Measurements from ENCODE around the gene HRH4.

Gene HRH4

DNA sequence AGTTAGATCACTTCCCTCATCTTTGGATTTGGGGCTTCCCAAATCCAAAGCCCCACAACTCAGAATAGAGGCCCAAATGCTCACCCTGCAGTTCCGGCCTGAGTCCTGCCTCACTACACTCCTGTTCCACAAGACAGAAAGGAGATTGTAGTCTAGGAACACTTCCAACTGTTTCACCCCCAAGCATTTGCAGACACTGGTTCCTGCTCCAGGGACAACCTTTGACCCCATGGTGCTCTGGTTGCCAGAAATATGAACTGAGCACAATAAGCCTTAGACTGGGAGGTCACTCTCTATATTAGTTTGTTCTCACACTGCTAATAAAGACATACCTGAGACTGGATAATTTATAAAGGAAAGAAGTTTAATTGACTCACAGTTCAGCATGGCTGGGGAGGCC is 49.0 kb downstream of the HRH4 start:
- DNase-seq = no peak

DNA sequence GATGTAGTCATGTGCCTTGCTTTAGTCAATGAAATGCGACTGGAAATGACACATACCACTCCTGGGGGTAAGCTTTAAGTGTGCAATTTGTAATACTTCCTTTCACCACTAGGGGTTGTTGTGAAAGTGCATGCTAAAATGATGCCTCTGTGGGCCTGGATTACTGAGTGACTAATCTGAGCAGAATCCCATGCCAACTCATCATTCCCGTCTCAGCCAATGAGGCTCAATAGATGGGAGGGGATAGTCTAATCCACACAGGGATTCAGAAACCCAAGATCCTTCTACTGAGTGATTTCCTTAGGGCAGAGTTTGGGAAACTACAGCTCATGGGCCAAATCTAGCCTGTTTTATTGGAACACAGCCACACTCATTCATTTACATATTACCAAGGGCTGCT is 54.0 kb downstream of the HRH4 start:
- DNase-seq = no peak

DNA sequence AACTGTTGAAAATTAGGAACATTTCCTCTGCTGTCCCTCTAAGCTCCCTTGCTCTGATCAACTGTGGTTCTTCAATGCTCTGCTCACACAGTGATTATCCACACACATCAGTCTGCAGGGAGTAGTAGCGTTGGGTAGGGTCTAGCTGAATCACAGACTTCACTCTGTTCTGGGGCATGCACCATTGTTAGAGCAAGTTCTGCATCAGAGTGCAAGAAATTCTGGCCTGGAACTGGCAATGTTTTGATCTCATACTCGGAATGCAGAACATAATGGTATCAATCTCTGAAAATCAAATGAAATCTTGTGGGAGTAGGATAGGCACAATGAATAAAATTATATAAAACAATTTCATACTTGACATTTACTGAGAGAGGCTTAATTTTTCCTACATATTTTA is 55.3 kb downstream of the HRH4 start:
- DNase-seq = no peak

DNA sequence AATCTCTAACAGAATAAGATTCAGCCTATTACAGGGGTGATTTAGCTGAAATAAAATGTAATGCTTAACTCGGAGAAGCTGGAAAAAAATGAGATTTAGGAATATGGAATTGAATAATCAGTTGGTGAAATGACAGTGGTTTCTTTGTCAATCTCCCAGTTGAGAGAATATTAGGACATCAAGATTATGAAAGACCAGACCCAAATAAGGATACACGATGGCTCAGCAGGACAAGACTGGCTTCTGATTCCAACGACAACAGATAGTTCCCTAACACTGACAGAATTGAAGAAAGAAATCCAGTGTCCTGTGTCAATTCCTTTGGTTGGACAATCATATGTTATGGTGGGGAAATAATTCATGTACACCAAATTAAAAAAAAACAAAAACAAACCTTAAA is 55.8 kb downstream of the HRH4 start:
- no peak for DNase-seq

DNA sequence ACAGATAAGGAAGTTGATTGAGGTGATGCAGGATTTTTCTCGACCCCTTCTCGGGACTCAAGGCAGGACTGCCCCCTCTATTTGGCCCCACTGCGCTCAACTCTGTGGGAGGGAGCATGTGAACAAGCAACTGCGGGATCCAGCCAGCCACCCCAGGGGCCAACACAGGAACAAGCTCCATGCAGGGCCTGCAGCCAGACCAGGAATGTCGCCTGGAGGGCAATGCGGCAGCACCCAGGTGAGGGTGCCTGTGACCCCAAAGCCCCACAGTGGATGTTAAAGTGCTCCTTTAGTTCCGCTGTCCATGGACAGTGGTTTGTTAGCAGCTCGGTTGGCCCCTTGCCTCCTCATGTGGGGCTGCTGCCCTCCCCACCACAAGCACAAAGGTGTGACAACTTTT is 57.1 kb downstream of the HRH4 start:
- DNase-seq = no peak

DNA sequence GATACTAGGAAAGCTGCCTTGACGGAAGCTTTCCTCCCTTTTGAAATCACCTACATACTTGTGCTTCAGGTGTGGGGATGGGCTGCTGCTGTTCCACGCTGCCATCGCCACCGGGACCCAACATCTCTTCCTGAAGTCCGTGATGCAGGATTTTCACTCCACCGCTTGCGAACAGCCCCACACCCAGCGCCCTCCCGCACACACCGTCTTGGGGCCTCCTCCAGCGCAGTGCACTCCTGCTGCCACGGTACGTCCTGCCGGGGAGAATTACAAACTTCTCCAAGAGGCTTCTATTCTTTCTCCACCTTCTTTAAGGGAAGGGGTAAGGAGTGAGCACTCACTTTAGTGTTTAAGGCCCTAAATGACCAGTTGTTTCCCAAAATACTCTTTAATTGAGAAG is 58.2 kb downstream of the HRH4 start:
- no peak for DNase-seq

All from C1 segment of cervical spinal cord (tissue), 14 donors.